Lung microvascular endothelial cell (primary cell): ENCODE measurements around the gene MOBP. TPM values are rescaled to one million over a fixed set of nuclear protein-coding genes. Genes with fewer than 3 reads are reported as not detected.
"Not testable (repeated sequence)": the region's sequence is repeated elsewhere in the genome, so short reads cannot be mapped to it uniquely, and the experiment has no call there.

ENCODE experiments used
- DNase-seq, 2 donors: peaks; one replicate each; pipeline versions ENCODE4 v3.0.0 to v3.0.0-alpha.2; 2010; ENCODE audit warnings: low read depth in 2 of 2
- total RNA-seq: library from RNA; depleted of rRNA; stranded (reverse); fragments of >200 nt; gene quantifications from 2 replicates; pipeline ENCODE4 v1.2.1, GENCODE V29; 2014

The MOBP gene
- total RNA-seq, 1 donor from 2014 or later: not detected

GRCh38 chr3:39449796-39450195, 17.7 kb upstream of the MOBP start:
- no peak for DNase-seq

DNA sequence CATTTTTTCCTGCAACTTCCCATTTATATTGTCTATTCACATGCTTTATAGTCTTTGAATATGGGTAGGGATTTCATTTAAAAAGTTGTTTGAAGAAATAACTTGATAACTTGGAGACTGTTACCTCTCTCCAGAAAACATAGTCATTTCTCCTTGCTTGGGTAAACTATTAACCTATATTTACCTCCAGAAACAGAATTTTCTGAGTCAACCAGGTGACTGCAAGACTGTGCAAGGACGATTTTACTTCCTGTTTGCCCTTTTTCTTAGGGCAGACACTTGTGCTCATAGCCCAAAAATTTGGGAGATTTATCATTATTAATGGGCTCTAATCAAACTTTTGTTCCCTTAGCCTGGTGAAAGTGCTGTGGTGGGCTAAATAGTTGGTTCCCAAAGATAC, 14.3 kb upstream of the MOBP start:
- DNase-seq: no peak

GRCh38 chr3:39453872-39454271, 13.6 kb upstream of the MOBP start:
- not testable (repeated sequence) for DNase-seq

DNA sequence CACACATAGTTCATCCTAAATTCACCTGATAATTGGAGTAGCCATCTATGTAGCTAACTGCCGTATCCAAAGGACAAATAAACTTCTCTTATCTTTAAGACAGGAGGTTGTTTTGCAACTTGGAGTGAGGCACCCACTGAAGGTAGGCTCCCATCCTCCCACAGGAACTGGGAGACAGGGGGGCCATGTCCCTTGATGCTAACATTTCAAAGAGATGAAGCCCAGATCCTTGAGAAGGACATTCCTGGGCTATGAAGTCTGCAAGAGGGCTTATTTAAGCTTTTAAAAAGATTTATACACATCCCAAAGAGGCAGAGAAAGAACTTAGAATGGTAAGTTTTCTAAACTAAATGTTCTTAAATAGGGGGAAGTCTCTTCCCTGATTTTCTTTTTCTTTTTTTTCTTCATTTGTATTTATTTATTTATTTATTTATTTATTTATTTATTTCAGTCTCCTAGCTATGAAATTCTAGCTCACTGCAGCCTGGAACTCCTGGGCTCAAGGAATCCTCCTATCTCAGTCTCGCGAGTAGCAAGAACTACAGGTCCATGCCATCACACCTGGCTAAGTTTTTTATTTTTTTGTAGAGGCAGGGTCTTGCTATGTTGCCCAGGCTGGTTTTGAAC, 12.8 kb upstream of the MOBP start:
- DNase-seq: no peak

DNA sequence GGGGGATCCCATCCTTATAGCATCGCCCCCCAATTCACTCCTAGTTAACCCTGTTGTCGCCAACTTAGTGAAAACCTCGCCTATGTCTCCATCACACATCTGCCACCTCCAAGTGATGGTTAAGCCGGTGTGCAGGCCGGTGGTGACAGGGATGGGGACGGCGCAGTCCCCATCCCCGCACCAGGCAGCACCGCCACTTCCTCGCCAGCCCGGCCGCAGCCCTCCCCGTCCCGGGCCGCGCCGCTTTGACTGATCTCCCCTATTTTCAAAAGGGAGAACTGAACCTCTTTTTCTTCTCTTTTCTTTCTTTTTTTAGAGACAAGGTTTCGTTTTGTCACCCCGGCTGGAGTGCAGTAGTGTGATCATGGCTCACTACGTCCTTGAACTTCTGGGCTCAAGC, 11.3 kb upstream of the MOBP start:
- no peak for DNase-seq

DNA sequence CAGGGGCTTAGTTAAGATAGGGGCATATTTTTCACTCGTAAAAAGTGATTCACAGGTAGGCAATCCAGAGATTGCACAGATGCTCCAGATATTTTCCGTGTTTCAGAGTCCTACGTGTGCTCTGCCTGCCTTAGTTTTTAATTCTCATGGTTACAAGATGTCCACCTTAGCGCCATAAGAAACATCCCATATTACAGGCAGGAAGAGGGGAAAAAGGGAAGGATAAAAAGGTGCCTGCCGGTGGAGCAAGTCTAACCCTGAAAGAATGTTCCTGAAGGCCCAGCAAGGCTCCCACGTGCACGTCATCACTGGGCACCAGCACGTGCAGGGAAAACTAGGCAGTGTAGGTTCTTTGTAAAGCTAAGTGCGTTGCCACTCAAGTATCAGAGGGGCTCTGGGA, 10.1 kb upstream of the MOBP start:
- DNase-seq: no peak

- DNase-seq: not testable (repeated sequence)
Measured at GRCh38 chr3:39458579-39458978, 8.9 kb upstream of the MOBP start.

DNA sequence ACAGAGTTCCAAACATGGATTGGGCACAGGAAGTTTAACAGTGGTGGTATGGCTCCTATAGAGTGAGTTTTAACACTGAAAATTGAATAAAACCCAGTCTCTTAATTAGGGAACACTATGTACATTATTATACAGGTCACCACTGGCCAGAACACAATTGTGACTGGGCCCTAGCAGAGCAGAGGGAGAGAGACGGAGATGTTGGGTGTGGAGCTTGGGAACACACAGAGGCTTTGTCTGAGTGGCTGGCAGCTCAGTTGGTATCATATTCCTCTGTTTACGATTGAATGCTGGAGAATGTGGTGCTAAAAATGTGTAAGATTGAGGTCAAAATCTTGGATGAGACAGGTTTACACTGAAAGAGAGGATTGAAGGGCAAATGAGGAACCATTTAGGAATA, 6.8 kb upstream of the MOBP start:
- DNase-seq: no peak

- DNase-seq: no peak
Measured at GRCh38 chr3:39463269-39463668, 4.2 kb upstream of the MOBP start.

- no peak for DNase-seq
Measured at GRCh38 chr3:39466988-39467387, 492 bp upstream of the MOBP start.

GRCh38 chr3:39468108-39468436, 592 bp downstream of the MOBP start:
- DNase-seq: no peak

GRCh38 chr3:39469258-39469657, 1.8 kb downstream of the MOBP start:
- DNase-seq: no peak

DNA sequence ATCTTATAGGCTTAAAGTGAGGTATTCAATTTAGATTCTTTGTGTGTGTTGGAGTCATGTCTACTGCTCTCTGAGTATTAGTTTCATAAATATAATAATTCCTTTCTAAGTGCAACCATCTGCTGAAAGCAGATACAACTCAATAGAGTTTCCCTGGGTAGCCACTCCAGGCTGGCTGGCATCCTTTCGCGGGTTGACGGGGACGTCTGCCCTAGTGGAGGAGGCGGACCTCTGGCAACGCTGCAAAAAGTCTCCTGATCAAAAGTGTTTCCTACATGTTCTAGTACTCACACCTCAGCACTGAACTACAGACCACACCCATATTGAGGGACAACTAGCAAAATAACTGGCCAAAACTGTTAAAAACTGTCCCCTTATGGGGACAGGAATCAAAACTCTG, 2.5 kb downstream of the MOBP start:
- DNase-seq: no peak

GRCh38 chr3:39471652-39472051, 4.2 kb downstream of the MOBP start:
- DNase-seq: no peak

GRCh38 chr3:39473452-39474125, 6.1 kb downstream of the MOBP start:
- no peak for DNase-seq

- no peak for DNase-seq
Measured at GRCh38 chr3:39474126-39474515, 6.6 kb downstream of the MOBP start.

DNA sequence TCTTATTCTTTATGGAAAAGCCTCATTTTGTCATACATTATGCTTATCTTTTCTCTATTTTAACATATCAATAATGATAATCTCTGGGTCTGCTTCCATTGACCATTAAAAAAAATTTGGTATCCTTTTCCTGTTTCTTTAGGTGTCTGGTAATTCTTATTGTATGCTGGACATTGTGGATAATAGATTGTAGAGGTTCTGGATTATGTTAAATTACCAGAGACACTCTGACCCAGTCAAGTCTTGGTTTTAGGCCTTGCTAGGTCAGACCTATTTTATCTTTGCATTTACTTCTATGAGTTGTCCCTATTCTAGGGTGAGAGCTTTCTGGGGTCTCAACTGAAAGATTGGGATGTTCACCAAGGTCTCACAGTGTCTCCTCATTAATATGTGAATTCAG, 9.3 kb downstream of the MOBP start:
- DNase-seq: no peak

GRCh38 chr3:39478226-39478625, 10.7 kb downstream of the MOBP start:
- no peak for DNase-seq

- no peak for DNase-seq
Measured at GRCh38 chr3:39479701-39480414, 12.4 kb downstream of the MOBP start.

GRCh38 chr3:39485547-39485946, 18.1 kb downstream of the MOBP start:
- no peak for DNase-seq

- no peak for DNase-seq
Measured at GRCh38 chr3:39491014-39491413, 23.5 kb downstream of the MOBP start.

GRCh38 chr3:39491733-39492350, 24.4 kb downstream of the MOBP start:
- no peak for DNase-seq

DNA sequence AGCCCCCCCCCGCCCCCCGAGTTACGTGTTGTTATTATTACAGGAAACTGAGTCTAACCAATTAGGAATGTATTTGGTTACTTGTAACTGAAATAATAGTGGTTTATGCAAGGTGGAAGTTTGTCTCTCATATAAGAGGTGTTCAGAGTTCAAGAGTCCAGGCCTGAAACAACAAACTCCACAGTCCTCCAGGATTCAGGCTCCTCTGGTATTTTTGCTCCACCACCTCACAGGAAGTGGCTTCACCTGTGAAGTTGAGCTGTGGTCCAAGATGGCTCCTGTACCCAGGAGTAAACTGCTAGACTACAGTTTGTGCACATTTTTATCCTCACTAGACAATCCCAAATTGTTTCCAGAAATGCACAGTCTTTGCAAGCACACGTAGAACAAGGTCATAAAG, 27.3 kb downstream of the MOBP start:
- no peak for DNase-seq
